ENCODE results near the gene ARMC6. TPM values are rescaled to one million over a fixed set of nuclear protein-coding genes. Genes with fewer than 3 reads are reported as not detected.

The ARMC6 gene
- total and polyA plus RNA-seq, 7 donors, result 11.4 to 23.5 (median 15.6) TPM

GRCh38 chr19:19032420-19033175, 805 bp upstream of the ARMC6 start:
- peaks cover 0 to 32% (median 26%) of the 10 kb centered on the region in 4 donors for H3K4me1 ChIP-seq
- no peaks in the 10 kb centered on the region for H3K27me3 ChIP-seq
- no peaks in the 10 kb centered on the region for H3K9me3 ChIP-seq
- DNase-seq, result peak; percentile 91
- H3K36me3 ChIP-seq, result peaks cover 12 to 33% (median 16%) of the 10 kb centered on the region in 4 donors
- 5 to 16% methylated on average over 31 of the region's 31 CpGs for WGBS, 2 donors
- peak overlapping the region; percentile 93 to 97 (median 95) for H3K27ac ChIP-seq
- intact Hi-C loops (cut with DNase I), result loop anchor here (2.0 kb wide), 1 partner anchor 30 kb away; the partner anchor contains the start of gene SLC25A42
- H3K4me3 ChIP-seq, result peak overlapping the region; percentile 74 to 92 (median 88)
- no peak for TF ChIP-seq POLR2A (IDR thresholded peaks at IDR 0.05)

- Histone ChIP-seq H3K36me3 (peaks cover 7 to 28% (median 12%) of the 10 kb centered on the region in 4 donors), H3K4me1 (peaks cover 0 to 32% (median 26%) of the 10 kb centered on the region in 4 donors), H3K27me3 (no peaks in the 10 kb centered on the region), H3K4me3 (peak overlapping the region; percentile 74 to 92 (median 88)), H3K9me3 (no peaks in the 10 kb centered on the region), H3K27ac (peak overlapping the region; percentile 93 to 97 (median 95))
- TF ChIP-seq POLR2AphosphoS5 (IDR thresholded peaks at IDR 0.05) (no peak), EP300 (IDR thresholded peaks at IDR 0.05) (no peak), CTCF (IDR thresholded peaks at IDR 0.05) (no peak), POLR2A (IDR thresholded peaks at IDR 0.05) (no peak)
- intact Hi-C loops (cut with DNase I), result loop anchor here (2.0 kb wide), 1 partner anchor 30 kb away; the partner anchor contains the start of gene SLC25A42
- WGBS, 2 donors, result 0% methylated on average over 32 of the region's 32 CpGs
- no peak for DNase-seq
Observed at GRCh38 chr19:19033176-19033425, 302 bp upstream of the ARMC6 start.

GRCh38 chr19:19034204-19034624, 811 bp downstream of the ARMC6 start:
- Histone ChIP-seq H3K4me3 (peak overlapping the region; percentile 74 to 92 (median 88)), H3K27ac (peak overlapping the region; percentile 93 to 97 (median 95)), H3K36me3 (peaks cover 0 to 17% (median 2%) of the 10 kb centered on the region in 4 donors), H3K4me1 (peaks cover 0 to 32% (median 26%) of the 10 kb centered on the region in 4 donors), H3K9me3 (no peaks in the 10 kb centered on the region), H3K27me3 (no peaks in the 10 kb centered on the region)
- intact Hi-C loops (cut with DNase I), result no loop called here
- WGBS, 2 donors, result 6% methylated on average over 10 of the region's 10 CpGs
- no peak for DNase-seq
- TF ChIP-seq POLR2AphosphoS5 (IDR thresholded peaks at IDR 0.05) (no peak), POLR2A (IDR thresholded peaks at IDR 0.05) (no peak), CTCF (IDR thresholded peaks at IDR 0.05) (no peak), EP300 (IDR thresholded peaks at IDR 0.05) (no peak)

- Histone ChIP-seq H3K36me3 (peaks cover 0 to 24% (median 9%) of the 10 kb centered on the region in 4 donors), H3K9me3 (no peaks in the 10 kb centered on the region), H3K4me1 (peaks cover 0 to 9% (median 7%) of the 10 kb centered on the region in 4 donors), H3K27ac (peak overlapping the region in 3 of 4 donors; percentile 14 to 49 (median 34)), H3K27me3 (no peaks in the 10 kb centered on the region), H3K4me3 (no peak overlapping the region)
- no peak for DNase-seq
- TF ChIP-seq EP300 (IDR thresholded peaks at IDR 0.05), result no peak
- 54 to 77% methylated on average over 4 of the region's 4 CpGs for WGBS, 2 donors
- intact Hi-C loops (cut with DNase I), result no loop called here
Observed at GRCh38 chr19:19039901-19040300, 6.5 kb downstream of the ARMC6 start.

- TF ChIP-seq POLR2AphosphoS5 (IDR thresholded peaks at IDR 0.05) (peak in 1 of 4 donors; percentile 19), CTCF (IDR thresholded peaks at IDR 0.05) (no peak)
- Histone ChIP-seq H3K27ac (peak overlapping the region in 3 of 4 donors; percentile 14 to 49 (median 34)), H3K36me3 (peaks cover 0 to 28% (median 9%) of the 10 kb centered on the region in 4 donors), H3K27me3 (no peaks in the 10 kb centered on the region), H3K4me3 (no peak overlapping the region), H3K4me1 (peaks cover 0 to 8% (median 6%) of the 10 kb centered on the region in 4 donors), H3K9me3 (no peaks in the 10 kb centered on the region)
- DNase-seq, result peak; percentile 89
- intact Hi-C loops (cut with DNase I), result no loop called here
- WGBS, 2 donors, result 63 to 75% methylated on average over 7 of the region's 7 CpGs
Observed at GRCh38 chr19:19040417-19040816, 7.0 kb downstream of the ARMC6 start.

Data from sigmoid colon (tissue), 7 donors.